Neural progenitor cell (in vitro differentiated cells): ENCODE results near the gene BBS9. TPM values are rescaled to one million over a fixed set of nuclear protein-coding genes. Genes with fewer than 3 reads are reported as not detected.

Experiments
- DNase-seq: peaks from one replicate; pipeline ENCODE4 v3.0.0-alpha.2; 2016; ENCODE audit warnings: low spot score
- H2AFZ ChIP-seq: fragments of 200-600 bp; sonication (generic); replicated peaks from 2 replicates; pipeline ENCODE4 v1.6.1; 2016; ENCODE audit warnings: antibody characterized with exemption
- H3F3A ChIP-seq: fragments of 200-600 bp; sonication (generic); 2 replicates; pipeline ENCODE4 v1.6.1; 2016; ENCODE audit warnings: antibody characterized with exemption, low read depth
- H3K27ac ChIP-seq: fragments of 200-600 bp; sonication (generic); 2 replicates; pipeline ENCODE4 v1.5.1; 2016; ENCODE audit warnings: mild to moderate bottlenecking
- H3K27me3 ChIP-seq: fragments of 200-600 bp; sonication (generic); 2 replicates; pipeline ENCODE4 v1.6.1; 2016; ENCODE audit warnings: mild to moderate bottlenecking, moderate library complexity
- H3K36me3 ChIP-seq: fragments of 200-600 bp; sonication (generic); 2 replicates; pipeline ENCODE4 v1.5.1; 2016
- H3K4me1 ChIP-seq: fragments of 200-600 bp; sonication (generic); 2 replicates; pipeline ENCODE4 v1.6.1; 2016; ENCODE audit warnings: mixed run types
- H3K4me2 ChIP-seq: fragments of 200-600 bp; sonication (generic); 2 replicates; pipeline ENCODE4 v1.6.1; 2016
- H3K4me3 ChIP-seq: fragments of 200-600 bp; sonication (generic); 2 replicates; pipeline ENCODE4 v1.5.1; 2016
- H3K79me2 ChIP-seq: fragments of 200-600 bp; sonication (generic); 2 replicates; pipeline ENCODE4 v1.6.1; 2016; ENCODE audit warnings: low read depth
- H3K9ac ChIP-seq: fragments of 200-600 bp; sonication (generic); 2 replicates; pipeline ENCODE4 v1.6.1; 2016
- H3K9me3 ChIP-seq: fragments of 200-600 bp; sonication (generic); 2 replicates; pipeline ENCODE4 v1.5.1; 2016; ENCODE audit warnings: low read depth
- H4K20me1 ChIP-seq: fragments of 200-600 bp; sonication (generic); 2 replicates; pipeline ENCODE4 v1.6.1; 2016; ENCODE audit warnings: low read depth
- H3K27ac Mint-ChIP-seq: 3 replicates; pipeline ENCODE4 v1.8.0; 2021; ENCODE audit warnings: mixed read lengths
- H3K27me3 Mint-ChIP-seq: 2 replicates; pipeline ENCODE4 v1.8.0; 2022; ENCODE audit warnings: low read depth, mild to moderate bottlenecking, inconsistent platforms, moderate library complexity, mixed read lengths; ENCODE audit not compliant: insufficient read depth
- H3K36me3 Mint-ChIP-seq: 3 replicates; pipeline ENCODE4 v1.8.0; 2021; ENCODE audit warnings: mixed read lengths
- H3K4me1 Mint-ChIP-seq: 3 replicates; pipeline ENCODE4 v1.8.0; 2021; ENCODE audit warnings: mixed read lengths
- H3K4me3 Mint-ChIP-seq: 3 replicates; pipeline ENCODE4 v1.8.0; 2021; ENCODE audit warnings: mild to moderate bottlenecking, moderate library complexity, mixed read lengths
- H3K9me3 Mint-ChIP-seq: 3 replicates; pipeline ENCODE4 v1.8.0; 2020; ENCODE audit warnings: mixed read lengths
- CTCF ChIP-seq: fragments of 200-600 bp; sonication (generic); IDR thresholded peaks from 2 replicates; pipeline ENCODE4 v1.5.1; 2017; ENCODE audit warnings: antibody characterized with exemption, mild to moderate bottlenecking
- EZH2 ChIP-seq: fragments of 200-600 bp; sonication (generic); IDR thresholded peaks from 2 replicates; pipeline ENCODE4 v1.6.1; 2017; ENCODE audit warnings: antibody characterized with exemption, mild to moderate bottlenecking, moderate library complexity
- EZH2phosphoT487 ChIP-seq: fragments of 200-600 bp; sonication (generic); IDR thresholded peaks from 2 replicates; pipeline ENCODE4 v1.6.1; 2017; ENCODE audit warnings: antibody characterized with exemption
- total RNA-seq: library from RNA; depleted of rRNA; stranded (reverse); fragments of >200 nt; gene quantifications from 2 replicates; pipeline ENCODE4 v1.2.3, GENCODE V29; 2015; ENCODE audit warnings: low replicate concordance

Gene BBS9
- total RNA-seq, 1 donor from 2014 or later = 40.3 TPM

- H3K27ac Mint-ChIP-seq = no peak overlapping the region
These were observed 507.0 kb downstream of the BBS9 start for GRCh38 chr7:33636359-33636758.

GRCh38 chr7:33639552-33640197, 510.3 kb downstream of the BBS9 start:
- Histone ChIP-seq H3K27ac (no peak overlapping the region), H2AFZ (no peak overlapping the region), H3F3A (no peaks in the 10 kb centered on the region), H3K9ac (no peak overlapping the region), H3K79me2 (no peaks in the 10 kb centered on the region), H3K4me1 (peaks cover 20% of the 10 kb centered on the region), H3K4me3 (no peak overlapping the region), H3K9me3 (no peaks in the 10 kb centered on the region), H3K36me3 (no peaks in the 10 kb centered on the region), H4K20me1 (no peaks in the 10 kb centered on the region), H3K27me3 (no peaks in the 10 kb centered on the region), H3K4me2 (no peak overlapping the region)
- Mint-ChIP-seq H3K9me3 (no peaks in the 10 kb centered on the region), H3K4me1 (no peaks in the 10 kb centered on the region), H3K27me3 (no peaks in the 10 kb centered on the region), H3K27ac (no peak overlapping the region), H3K36me3 (no peaks in the 10 kb centered on the region), H3K4me3 (no peak overlapping the region)
- no peak for TF ChIP-seq CTCF
- no peak for TF ChIP-seq EZH2
- TF ChIP-seq EZH2phosphoT487 = no peak
- no peak for DNase-seq

More at GRCh38 chr7:33636359-33636758, 507.0 kb downstream of the BBS9 start:
- H3K9me3 ChIP-seq = no peaks in the 10 kb centered on the region
- H3K4me1 Mint-ChIP-seq = peaks cover 8% of the 10 kb centered on the region
- peaks cover 41% of the 10 kb centered on the region for H3K4me1 ChIP-seq
- no peak overlapping the region for H2AFZ ChIP-seq
- no peaks in the 10 kb centered on the region for H3K36me3 ChIP-seq
- no peak overlapping the region for H3K27ac ChIP-seq
- no peaks in the 10 kb centered on the region for H3K79me2 ChIP-seq
- no peaks in the 10 kb centered on the region for H3K36me3 Mint-ChIP-seq
- H3K9ac ChIP-seq = no peak overlapping the region
- no peak overlapping the region for H3K4me3 Mint-ChIP-seq
- H3K27me3 ChIP-seq = no peaks in the 10 kb centered on the region
- no peak overlapping the region for H3K4me2 ChIP-seq
- TF ChIP-seq EZH2 (no peak), EZH2phosphoT487 (no peak), CTCF (no peak)
- H3K27me3 Mint-ChIP-seq = peaks cover 2% of the 10 kb centered on the region
- H4K20me1 ChIP-seq = no peaks in the 10 kb centered on the region
- DNase-seq = no peak
- peaks cover 2% of the 10 kb centered on the region for H3K9me3 Mint-ChIP-seq
- H3F3A ChIP-seq = peaks cover 24% of the 10 kb centered on the region
- H3K4me3 ChIP-seq = no peak overlapping the region

- H3F3A ChIP-seq = no peaks in the 10 kb centered on the region
- H4K20me1 ChIP-seq = no peaks in the 10 kb centered on the region
- H3K4me3 ChIP-seq = no peak overlapping the region
- TF ChIP-seq CTCF (no peak), EZH2phosphoT487 (no peak)
- Mint-ChIP-seq H3K4me3 (no peak overlapping the region), H3K27ac (no peak overlapping the region), H3K9me3 (no peaks in the 10 kb centered on the region), H3K27me3 (no peaks in the 10 kb centered on the region), H3K36me3 (no peaks in the 10 kb centered on the region), H3K4me1 (no peaks in the 10 kb centered on the region)
- no peak overlapping the region for H3K4me2 ChIP-seq
- H3K9ac ChIP-seq = no peak overlapping the region
- H2AFZ ChIP-seq = no peak overlapping the region
- H3K79me2 ChIP-seq = no peaks in the 10 kb centered on the region
- no peaks in the 10 kb centered on the region for H3K9me3 ChIP-seq
- no peak overlapping the region for H3K27ac ChIP-seq
- no peaks in the 10 kb centered on the region for H3K27me3 ChIP-seq
- no peaks in the 10 kb centered on the region for H3K36me3 ChIP-seq
- peaks cover 23% of the 10 kb centered on the region for H3K4me1 ChIP-seq
- DNase-seq = no peak
These were observed 511.4 kb downstream of the BBS9 start for GRCh38 chr7:33640741-33641140.
